Ishikawa (cell line): ENCODE measurements around the gene CTDP1.

Experiments
- CEBPB ChIP-seq: IDR thresholded peaks from 2 replicates; pipeline ENCODE4 v1.6.1; 2012
- CREB1 ChIP-seq: IDR thresholded peaks from 2 replicates; pipeline ENCODE4 v1.6.1; 2012; ENCODE audit warnings: low read depth
- EP300 ChIP-seq: IDR thresholded peaks from 2 replicates; pipeline ENCODE4 v1.6.1; 2012; ENCODE audit warnings: borderline replicate concordance
- RAD21 ChIP-seq: IDR thresholded peaks from 2 replicates; pipeline ENCODE4 v1.6.1; 2012; ENCODE audit warnings: low read depth
- TEAD4 ChIP-seq: IDR thresholded peaks from 2 replicates; pipeline ENCODE4 v1.6.1; 2012
- TF ChIP-seq, protein P1 (sequence below): IDR thresholded peaks from 2 replicates; pipeline ENCODE4 v1.6.1; 2012

GRCh38 chr18:79748321-79749180, 68.9 kb downstream of the CTDP1 start:
- TF ChIP-seq RAD21, result no peak
- TF ChIP-seq CEBPB, result no peak
- TF ChIP-seq EP300, result no peak
- TF ChIP-seq CREB1, result no peak
- TF ChIP-seq, protein P1, sequence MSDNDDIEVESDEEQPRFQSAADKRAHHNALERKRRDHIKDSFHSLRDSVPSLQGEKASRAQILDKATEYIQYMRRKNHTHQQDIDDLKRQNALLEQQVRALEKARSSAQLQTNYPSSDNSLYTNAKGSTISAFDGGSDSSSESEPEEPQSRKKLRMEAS, result no peak
- TF ChIP-seq TEAD4, result no peak
